Skeletal muscle tissue (tissue), 4 donors: Measurements from ENCODE around the gene PRKN. TPM values are rescaled to one million over a fixed set of nuclear protein-coding genes. Genes with fewer than 3 reads are reported as not detected.

Source experiments
- H3K27ac ChIP-seq: one replicate; pipeline ENCODE4 v1.7.0; 2013; ENCODE audit warnings: mild to moderate bottlenecking, low read depth, low read length, inconsistent platforms
- H3K27me3 ChIP-seq, 3 donors: one replicate each; pipeline ENCODE4 v1.7.0; 2013; ENCODE audit warnings: low read length in 3 of 3; ENCODE audit not compliant: control insufficient read depth in 3 of 3, insufficient read depth in 3 of 3
- H3K36me3 ChIP-seq, 3 donors: one replicate each; pipeline ENCODE4 v1.7.0; 2013; ENCODE audit warnings: low read length in 3 of 3; ENCODE audit not compliant: control insufficient read depth in 3 of 3, insufficient read depth in 3 of 3
- H3K4me1 ChIP-seq, 3 donors: one replicate each; pipeline ENCODE4 v1.7.0; 2013; ENCODE audit warnings: low read length in 3 of 3, mild to moderate bottlenecking in 3 of 3; ENCODE audit not compliant: control insufficient read depth in 3 of 3, insufficient read depth in 3 of 3
- H3K4me3 ChIP-seq, 3 donors: one replicate each; pipeline ENCODE4 v1.7.0; 2013; ENCODE audit warnings: low read length in 3 of 3
- H3K9ac ChIP-seq, 3 donors: one replicate each; pipeline ENCODE4 v1.7.0; 2013; ENCODE audit warnings: low read length in 3 of 3, mild to moderate bottlenecking in 3 of 3, moderate library complexity in 2 of 3, low read depth in 1 of 3
- H3K9me3 ChIP-seq, 3 donors: one replicate each; pipeline ENCODE4 v1.7.0; 2013; ENCODE audit warnings: low read length in 3 of 3; ENCODE audit not compliant: control insufficient read depth in 3 of 3
- total RNA-seq: library from RNA; depleted of rRNA; stranded (reverse); fragments of >200 nt; gene quantifications from one replicate; pipeline ENCODE4 v1.2.3, GENCODE V29; 2014
- donor health status: Osteomylitis.

The PRKN gene
- total RNA-seq, 1 donor from 2014 or later = 16.7 TPM

- H3K36me3 ChIP-seq = no peaks in the 10 kb centered on the region
- no peak overlapping the region for H3K9ac ChIP-seq
- H3K4me1 ChIP-seq = no peaks in the 10 kb centered on the region
- H3K4me3 ChIP-seq = no peak overlapping the region
- H3K27me3 ChIP-seq = no peaks in the 10 kb centered on the region
- H3K9me3 ChIP-seq = no peaks in the 10 kb centered on the region
- H3K27ac ChIP-seq = no peak overlapping the region
Observed at GRCh38 chr6:162078667-162079066, 648.9 kb downstream of the PRKN start.

DNA sequence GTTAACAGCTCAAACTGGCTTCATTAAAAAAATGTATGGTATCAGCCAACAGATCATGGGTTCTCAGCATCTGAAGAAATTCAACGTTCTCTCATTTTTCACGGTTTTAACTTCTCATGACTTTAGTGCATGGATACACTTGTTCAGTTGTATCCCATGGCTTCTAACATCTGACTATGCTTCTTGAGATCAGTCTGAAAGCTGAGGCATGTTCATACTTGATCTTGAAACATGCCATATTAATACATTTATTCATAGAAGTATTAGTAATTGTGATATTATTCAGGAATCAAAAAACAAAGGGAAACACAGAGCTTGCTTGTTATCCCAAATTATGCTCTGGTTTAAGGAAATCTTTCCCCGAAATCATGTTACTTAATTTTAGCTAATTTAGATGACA lies 649.4 kb downstream of the PRKN start:
- Histone ChIP-seq H3K9ac (no peak overlapping the region), H3K27ac (no peak overlapping the region), H3K4me1 (no peaks in the 10 kb centered on the region), H3K9me3 (no peaks in the 10 kb centered on the region), H3K4me3 (no peak overlapping the region), H3K27me3 (no peaks in the 10 kb centered on the region), H3K36me3 (no peaks in the 10 kb centered on the region)

DNA sequence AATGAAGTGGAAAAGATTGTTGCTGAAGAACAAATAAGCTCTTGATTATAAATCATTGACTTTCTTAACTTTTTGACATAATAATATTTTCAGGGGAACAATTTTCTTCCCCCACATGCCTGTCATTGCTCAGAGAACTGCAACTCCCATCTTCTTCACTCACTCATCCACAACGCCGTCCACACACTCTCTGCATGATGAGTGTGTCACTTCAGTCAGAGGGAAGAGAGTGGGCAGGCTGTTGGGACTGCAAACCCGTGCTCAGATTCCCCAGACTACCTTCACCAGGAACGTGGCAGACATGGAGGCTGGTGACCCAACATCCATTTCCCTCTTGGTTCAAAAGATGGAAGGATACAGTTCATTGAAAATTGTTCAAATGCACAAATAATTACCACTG lies 650.8 kb downstream of the PRKN start:
- Histone ChIP-seq H3K36me3 (no peaks in the 10 kb centered on the region), H3K4me1 (no peaks in the 10 kb centered on the region), H3K9me3 (no peaks in the 10 kb centered on the region), H3K4me3 (no peak overlapping the region), H3K27me3 (no peaks in the 10 kb centered on the region), H3K27ac (no peak overlapping the region), H3K9ac (no peak overlapping the region)

GRCh38 chr6:162074641-162075275 lies 652.8 kb downstream of the PRKN start:
- H3K9ac ChIP-seq = no peak overlapping the region
- H3K27ac ChIP-seq = no peak overlapping the region
- H3K4me3 ChIP-seq = no peak overlapping the region
- H3K4me1 ChIP-seq = no peaks in the 10 kb centered on the region
- H3K36me3 ChIP-seq = no peaks in the 10 kb centered on the region
- H3K9me3 ChIP-seq = no peaks in the 10 kb centered on the region
- H3K27me3 ChIP-seq = no peaks in the 10 kb centered on the region

GRCh38 chr6:162070639-162071038 lies 656.9 kb downstream of the PRKN start:
- Histone ChIP-seq H3K4me1 (no peaks in the 10 kb centered on the region), H3K9me3 (no peaks in the 10 kb centered on the region), H3K27ac (no peak overlapping the region)

DNA sequence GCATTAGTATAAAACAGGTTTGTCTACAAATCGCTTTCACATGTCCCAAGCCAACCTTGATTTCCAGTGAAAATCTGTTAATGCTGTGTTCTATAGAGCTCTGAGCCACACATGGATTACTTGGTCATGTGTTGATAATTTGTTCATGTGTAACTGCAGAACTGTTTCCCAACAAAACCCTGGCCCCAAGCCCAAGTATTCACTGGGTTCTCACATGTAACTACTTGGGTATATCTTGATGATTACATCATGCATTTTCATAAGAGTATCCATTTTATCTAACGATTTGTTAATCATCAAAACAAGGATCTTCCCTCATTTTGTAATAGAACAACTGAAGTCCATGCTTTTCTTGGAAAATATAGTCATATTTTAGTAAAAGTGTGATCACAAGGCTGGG lies 657.6 kb downstream of the PRKN start:
- Histone ChIP-seq H3K9ac (no peak overlapping the region), H3K27me3 (no peaks in the 10 kb centered on the region), H3K9me3 (no peaks in the 10 kb centered on the region), H3K27ac (no peak overlapping the region), H3K4me1 (no peaks in the 10 kb centered on the region), H3K36me3 (no peaks in the 10 kb centered on the region), H3K4me3 (no peak overlapping the region)

More at GRCh38 chr6:162070639-162071038, 656.9 kb downstream of the PRKN start:
- H3K27me3 ChIP-seq = no peaks in the 10 kb centered on the region
- H3K36me3 ChIP-seq = no peaks in the 10 kb centered on the region
- H3K9ac ChIP-seq = no peak overlapping the region
- no peak overlapping the region for H3K4me3 ChIP-seq

DNA sequence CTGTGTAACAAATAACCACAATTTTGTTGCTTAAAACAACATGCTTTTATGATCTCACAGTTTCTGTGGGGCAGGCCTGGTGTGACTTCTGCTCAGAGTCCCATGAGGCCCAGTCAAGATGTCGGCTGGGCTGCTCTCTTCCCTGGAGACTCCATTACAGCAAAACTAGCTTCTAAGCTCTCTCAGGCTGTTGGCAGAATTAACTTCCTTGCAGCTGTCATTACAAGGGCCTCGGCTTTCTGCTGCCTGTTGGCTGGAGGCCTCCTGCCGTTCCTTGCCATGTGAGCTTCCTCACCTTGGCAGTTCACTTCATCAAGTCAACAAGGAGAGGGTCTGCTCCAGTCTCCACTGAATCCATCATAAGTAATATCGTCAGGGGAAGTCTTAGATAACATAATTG lies 659.2 kb downstream of the PRKN start:
- Histone ChIP-seq H3K27ac (no peak overlapping the region), H3K9ac (no peak overlapping the region), H3K9me3 (no peaks in the 10 kb centered on the region), H3K4me1 (no peaks in the 10 kb centered on the region), H3K4me3 (no peak overlapping the region), H3K27me3 (no peaks in the 10 kb centered on the region), H3K36me3 (no peaks in the 10 kb centered on the region)

DNA sequence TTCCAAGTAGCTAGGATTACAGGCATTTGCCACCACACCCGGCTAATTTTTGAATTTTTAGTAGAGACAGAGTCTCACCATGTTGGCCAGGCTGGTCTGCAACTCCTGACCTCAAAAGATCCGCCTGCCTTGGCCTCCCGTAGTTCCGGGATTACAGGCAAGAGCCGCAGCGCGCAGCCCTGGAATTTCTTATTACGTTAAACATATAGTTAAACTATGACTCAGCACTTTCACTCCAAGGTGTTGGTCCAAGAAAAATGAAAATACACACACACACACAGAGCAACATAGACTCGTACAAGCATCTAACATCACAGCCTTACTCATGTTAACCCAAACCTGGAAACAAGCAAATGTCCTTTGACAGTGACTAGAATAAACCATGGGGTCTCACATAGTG lies 663.9 kb downstream of the PRKN start:
- no peak overlapping the region for H3K9ac ChIP-seq
- H3K4me3 ChIP-seq = no peak overlapping the region
- H3K4me1 ChIP-seq = no peaks in the 10 kb centered on the region
- no peaks in the 10 kb centered on the region for H3K27me3 ChIP-seq
- no peaks in the 10 kb centered on the region for H3K36me3 ChIP-seq
- no peaks in the 10 kb centered on the region for H3K9me3 ChIP-seq
- H3K27ac ChIP-seq = no peak overlapping the region

DNA sequence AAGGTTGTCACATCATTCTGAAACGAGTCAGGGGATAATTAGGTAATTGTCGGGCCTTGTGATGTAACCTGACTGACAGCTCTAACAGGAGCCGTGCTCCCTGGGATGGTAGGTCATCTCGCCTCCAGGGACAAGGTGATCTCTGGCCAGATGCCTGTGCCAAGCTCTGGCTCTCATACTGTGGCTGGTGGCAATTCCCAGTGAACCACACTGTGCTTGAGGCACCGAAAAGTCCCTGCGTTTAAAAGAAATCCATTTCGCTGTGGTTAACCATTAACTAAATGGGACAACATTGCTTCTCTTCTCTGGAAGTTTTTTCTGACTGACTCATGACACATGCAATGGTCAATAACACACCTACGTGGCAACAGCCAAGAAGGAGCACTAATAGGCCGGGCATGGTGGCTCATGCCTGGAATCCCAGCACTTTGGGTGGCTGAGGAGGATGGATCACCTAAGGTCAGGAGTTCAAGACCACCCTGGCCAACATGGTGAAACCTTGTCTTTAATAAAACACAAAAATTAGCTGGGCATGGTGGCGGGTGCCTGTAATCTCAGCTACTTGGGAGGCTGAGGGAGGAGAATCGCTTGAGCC lies 669.2 kb downstream of the PRKN start:
- H3K4me1 ChIP-seq = no peaks in the 10 kb centered on the region
- no peaks in the 10 kb centered on the region for H3K27me3 ChIP-seq
- H3K9me3 ChIP-seq = no peaks in the 10 kb centered on the region
- H3K27ac ChIP-seq = no peak overlapping the region
- H3K36me3 ChIP-seq = no peaks in the 10 kb centered on the region
- no peak overlapping the region for H3K4me3 ChIP-seq
- H3K9ac ChIP-seq = no peak overlapping the region

DNA sequence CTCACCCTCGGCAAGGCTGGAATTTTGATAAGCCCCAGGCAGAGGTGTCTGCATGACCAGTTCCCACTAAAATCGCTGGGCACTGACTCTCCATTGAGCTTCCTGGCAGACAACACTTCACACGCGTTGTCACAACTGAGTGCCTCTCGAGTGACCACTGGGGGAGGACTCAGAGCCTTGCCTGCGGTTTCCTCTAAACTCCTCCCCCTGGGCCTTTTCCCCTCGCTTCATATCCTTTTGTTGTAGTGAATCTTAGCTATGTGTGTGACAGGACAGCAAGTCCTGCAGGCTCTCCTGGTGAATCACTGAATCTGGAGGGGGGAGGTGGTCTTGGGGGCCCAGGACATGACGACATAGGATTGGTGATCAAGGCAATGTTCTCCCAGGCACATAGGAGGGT lies 670.8 kb downstream of the PRKN start:
- H3K36me3 ChIP-seq = no peaks in the 10 kb centered on the region
- no peaks in the 10 kb centered on the region for H3K27me3 ChIP-seq
- no peaks in the 10 kb centered on the region for H3K4me1 ChIP-seq
- no peak overlapping the region for H3K4me3 ChIP-seq
- H3K9ac ChIP-seq = no peak overlapping the region
- no peak overlapping the region for H3K27ac ChIP-seq
- H3K9me3 ChIP-seq = no peaks in the 10 kb centered on the region
